ENCODE measurements around the gene SGSH. TPM values are rescaled to one million over a fixed set of nuclear protein-coding genes. Genes with fewer than 3 reads are reported as not detected.
A peak's percentile ranks its signal among the peaks of the same experiment; 100 is the strongest.

SGSH gene
- total and polyA plus RNA-seq, 4 donors = 6.5 to 37.3 (median 23.0) TPM

GRCh38 chr17:80214012-80214877 is 5.9 kb downstream of the SGSH start:
- H3K36me3 ChIP-seq (ENCODE audit: control insufficient read depth, insufficient read depth, low read length) = peaks cover 87% of the 10 kb centered on the region
- H3K27ac ChIP-seq (ENCODE audit: low read depth, low read length) = no peak overlapping the region
- no peak overlapping the region for H3K4me3 ChIP-seq (ENCODE audit: low read depth, low read length)
- peaks cover 3% of the 10 kb centered on the region for H3K4me1 ChIP-seq (ENCODE audit: control insufficient read depth, insufficient read depth, low read length)
- H3K9me3 ChIP-seq (ENCODE audit: control insufficient read depth, insufficient read depth, low read length) = no peaks in the 10 kb centered on the region
- H3K27me3 ChIP-seq (ENCODE audit: control insufficient read depth, insufficient read depth, low read length) = no peaks in the 10 kb centered on the region
- no peak for DNase-seq (ENCODE audit: low read depth in 4 of 6, low spot score in 6 of 6)
- 93% methylated on average over 47 of the region's 48 CpGs for WGBS (ENCODE audit: insufficient coverage)

GRCh38 chr17:80213643-80213975 is 6.5 kb downstream of the SGSH start:
- Histone ChIP-seq H3K4me1 (ENCODE audit: control insufficient read depth, insufficient read depth, low read length) (no peaks in the 10 kb centered on the region), H3K27ac (ENCODE audit: low read depth, low read length) (peak overlapping the region; percentile 15), H3K27me3 (ENCODE audit: control insufficient read depth, insufficient read depth, low read length) (no peaks in the 10 kb centered on the region), H3K9me3 (ENCODE audit: control insufficient read depth, insufficient read depth, low read length) (no peaks in the 10 kb centered on the region), H3K4me3 (ENCODE audit: low read depth, low read length) (no peak overlapping the region), H3K36me3 (ENCODE audit: control insufficient read depth, insufficient read depth, low read length) (peaks cover 93% of the 10 kb centered on the region)
- DNase-seq (ENCODE audit: low read depth in 4 of 6, low spot score in 6 of 6) = no peak
- 97% methylated on average over 17 of the region's 17 CpGs for WGBS (ENCODE audit: insufficient coverage)

GRCh38 chr17:80212962-80213642 is 7.0 kb downstream of the SGSH start:
- DNase-seq (ENCODE audit: low read depth in 4 of 6, low spot score in 6 of 6) = no peak
- Histone ChIP-seq H3K27me3 (ENCODE audit: control insufficient read depth, insufficient read depth, low read length) (no peaks in the 10 kb centered on the region), H3K4me1 (ENCODE audit: control insufficient read depth, insufficient read depth, low read length) (no peaks in the 10 kb centered on the region), H3K9me3 (ENCODE audit: control insufficient read depth, insufficient read depth, low read length) (no peaks in the 10 kb centered on the region), H3K36me3 (ENCODE audit: control insufficient read depth, insufficient read depth, low read length) (peaks cover 98% of the 10 kb centered on the region), H3K4me3 (ENCODE audit: low read depth, low read length) (no peak overlapping the region), H3K27ac (ENCODE audit: low read depth, low read length) (peak overlapping the region; percentile 15)
- 88% methylated on average over 14 of the region's 19 CpGs for WGBS (ENCODE audit: insufficient coverage)

- H3K4me3 ChIP-seq (ENCODE audit: low read depth, low read length) = no peak overlapping the region
- no peak for DNase-seq (ENCODE audit: low read depth in 4 of 6, low spot score in 6 of 6)
- H3K27ac ChIP-seq (ENCODE audit: low read depth, low read length) = no peak overlapping the region
- H3K36me3 ChIP-seq (ENCODE audit: control insufficient read depth, insufficient read depth, low read length) = peaks cover 98% of the 10 kb centered on the region
- no peaks in the 10 kb centered on the region for H3K4me1 ChIP-seq (ENCODE audit: control insufficient read depth, insufficient read depth, low read length)
- no peaks in the 10 kb centered on the region for H3K9me3 ChIP-seq (ENCODE audit: control insufficient read depth, insufficient read depth, low read length)
- H3K27me3 ChIP-seq (ENCODE audit: control insufficient read depth, insufficient read depth, low read length) = no peaks in the 10 kb centered on the region
- WGBS (ENCODE audit: insufficient coverage) = 89% methylated on average over 10 of the region's 12 CpGs
These were observed 7.6 kb downstream of the SGSH start for GRCh38 chr17:80212511-80212910.

GRCh38 chr17:80212109-80212508 is 8.0 kb downstream of the SGSH start:
- Histone ChIP-seq H3K27me3 (ENCODE audit: control insufficient read depth, insufficient read depth, low read length) (no peaks in the 10 kb centered on the region), H3K9me3 (ENCODE audit: control insufficient read depth, insufficient read depth, low read length) (no peaks in the 10 kb centered on the region), H3K4me3 (ENCODE audit: low read depth, low read length) (no peak overlapping the region), H3K27ac (ENCODE audit: low read depth, low read length) (no peak overlapping the region), H3K4me1 (ENCODE audit: control insufficient read depth, insufficient read depth, low read length) (no peaks in the 10 kb centered on the region), H3K36me3 (ENCODE audit: control insufficient read depth, insufficient read depth, low read length) (peaks cover 96% of the 10 kb centered on the region)
- WGBS (ENCODE audit: insufficient coverage) = 91% methylated on average over 22 of the region's 22 CpGs
- no peak for DNase-seq (ENCODE audit: low read depth in 4 of 6, low spot score in 6 of 6)

- DNase-seq (ENCODE audit: low read depth in 4 of 6, low spot score in 6 of 6) = no peak
- H3K9me3 ChIP-seq (ENCODE audit: control insufficient read depth, insufficient read depth, low read length) = no peaks in the 10 kb centered on the region
- H3K27me3 ChIP-seq (ENCODE audit: control insufficient read depth, insufficient read depth, low read length) = no peaks in the 10 kb centered on the region
- 96% methylated on average over 47 of the region's 47 CpGs for WGBS (ENCODE audit: insufficient coverage)
- no peak overlapping the region for H3K4me3 ChIP-seq (ENCODE audit: low read depth, low read length)
- peaks cover 88% of the 10 kb centered on the region for H3K36me3 ChIP-seq (ENCODE audit: control insufficient read depth, insufficient read depth, low read length)
- H3K27ac ChIP-seq (ENCODE audit: low read depth, low read length) = no peak overlapping the region
- no peaks in the 10 kb centered on the region for H3K4me1 ChIP-seq (ENCODE audit: control insufficient read depth, insufficient read depth, low read length)
These were observed 9.6 kb downstream of the SGSH start for GRCh38 chr17:80210348-80211108.

- DNase-seq (ENCODE audit: low read depth in 4 of 6, low spot score in 6 of 6) = no peak
- Histone ChIP-seq H3K27ac (ENCODE audit: low read depth, low read length) (no peak overlapping the region), H3K4me3 (ENCODE audit: low read depth, low read length) (no peak overlapping the region), H3K36me3 (ENCODE audit: control insufficient read depth, insufficient read depth, low read length) (peaks cover 88% of the 10 kb centered on the region), H3K4me1 (ENCODE audit: control insufficient read depth, insufficient read depth, low read length) (no peaks in the 10 kb centered on the region), H3K9me3 (ENCODE audit: control insufficient read depth, insufficient read depth, low read length) (no peaks in the 10 kb centered on the region), H3K27me3 (ENCODE audit: control insufficient read depth, insufficient read depth, low read length) (no peaks in the 10 kb centered on the region)
- WGBS (ENCODE audit: insufficient coverage) = 97% methylated on average over 11 of the region's 12 CpGs
These were observed 10.4 kb downstream of the SGSH start for GRCh38 chr17:80209765-80210164.

- H3K27me3 ChIP-seq (ENCODE audit: control insufficient read depth, insufficient read depth, low read length) = no peaks in the 10 kb centered on the region
- no peaks in the 10 kb centered on the region for H3K4me1 ChIP-seq (ENCODE audit: control insufficient read depth, insufficient read depth, low read length)
- H3K4me3 ChIP-seq (ENCODE audit: low read depth, low read length) = no peak overlapping the region
- DNase-seq (ENCODE audit: low read depth in 4 of 6, low spot score in 6 of 6) = no peak
- H3K9me3 ChIP-seq (ENCODE audit: control insufficient read depth, insufficient read depth, low read length) = no peaks in the 10 kb centered on the region
- no peak overlapping the region for H3K27ac ChIP-seq (ENCODE audit: low read depth, low read length)
- peaks cover 83% of the 10 kb centered on the region for H3K36me3 ChIP-seq (ENCODE audit: control insufficient read depth, insufficient read depth, low read length)
- WGBS (ENCODE audit: insufficient coverage) = 95% methylated on average over 15 of the region's 16 CpGs
These were observed 12.1 kb downstream of the SGSH start for GRCh38 chr17:80208050-80208449.

GRCh38 chr17:80205811-80206210 is 14.3 kb downstream of the SGSH start:
- no peaks in the 10 kb centered on the region for H3K9me3 ChIP-seq (ENCODE audit: control insufficient read depth, insufficient read depth, low read length)
- peaks cover 64% of the 10 kb centered on the region for H3K36me3 ChIP-seq (ENCODE audit: control insufficient read depth, insufficient read depth, low read length)
- peak in 1 of 6 donors; percentile 21 for DNase-seq (ENCODE audit: low read depth in 4 of 6, low spot score in 6 of 6)
- no peaks in the 10 kb centered on the region for H3K4me1 ChIP-seq (ENCODE audit: control insufficient read depth, insufficient read depth, low read length)
- no peak overlapping the region for H3K27ac ChIP-seq (ENCODE audit: low read depth, low read length)
- H3K27me3 ChIP-seq (ENCODE audit: control insufficient read depth, insufficient read depth, low read length) = no peaks in the 10 kb centered on the region
- no peak overlapping the region for H3K4me3 ChIP-seq (ENCODE audit: low read depth, low read length)
- WGBS (ENCODE audit: insufficient coverage) = 69% methylated on average over 10 of the region's 13 CpGs
